Suprapubic skin (tissue), 3 donors: ENCODE results near the gene NCDN.
"Not testable (repeated sequence)": the region's sequence is repeated elsewhere in the genome, so short reads cannot be mapped to it uniquely, and the experiment has no call there.

Experiments
- EP300 ChIP-seq: sonication (generic); formaldehyde crosslinking; IDR thresholded peaks from one replicate; pipeline ENCODE4 v1.6.1; 2017; ENCODE audit warnings: antibody characterized with exemption
- POLR2A ChIP-seq, 2 donors: fragments of 450-650 bp; IDR thresholded peaks; one replicate each; pipeline ENCODE4 v1.6.1; 2017; ENCODE audit warnings: antibody characterized with exemption in 2 of 2, mild to moderate bottlenecking in 2 of 2, moderate library complexity in 2 of 2
- TF ChIP-seq, protein P1 (sequence below), 2 donors: fragments of 200-600 bp in 1 of 2; fragments of 450-650 bp in 1 of 2; sonication (generic) in 1 of 2; IDR thresholded peaks; one replicate each; pipeline ENCODE4 v1.5.1; 2016 to 2019; ENCODE audit warnings: antibody characterized with exemption in 2 of 2, mild to moderate bottlenecking in 1 of 2, moderate library complexity in 1 of 2

DNA sequence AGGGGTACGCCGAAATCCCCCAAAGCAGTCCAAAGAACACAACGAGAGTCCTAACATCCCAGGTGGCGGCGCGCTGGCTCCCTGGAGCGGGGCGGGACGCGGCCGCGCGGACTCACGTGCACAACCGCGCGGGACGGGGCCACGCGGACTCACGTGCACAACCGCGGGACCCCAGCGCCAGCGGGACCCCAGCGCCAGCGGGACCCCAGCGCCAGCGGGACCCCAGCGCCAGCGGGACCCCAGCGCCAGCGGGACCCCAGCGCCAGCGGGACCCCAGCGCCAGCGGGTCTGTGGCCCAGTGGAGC, 19.1 kb downstream of the NCDN start:
- TF ChIP-seq, protein P1, sequence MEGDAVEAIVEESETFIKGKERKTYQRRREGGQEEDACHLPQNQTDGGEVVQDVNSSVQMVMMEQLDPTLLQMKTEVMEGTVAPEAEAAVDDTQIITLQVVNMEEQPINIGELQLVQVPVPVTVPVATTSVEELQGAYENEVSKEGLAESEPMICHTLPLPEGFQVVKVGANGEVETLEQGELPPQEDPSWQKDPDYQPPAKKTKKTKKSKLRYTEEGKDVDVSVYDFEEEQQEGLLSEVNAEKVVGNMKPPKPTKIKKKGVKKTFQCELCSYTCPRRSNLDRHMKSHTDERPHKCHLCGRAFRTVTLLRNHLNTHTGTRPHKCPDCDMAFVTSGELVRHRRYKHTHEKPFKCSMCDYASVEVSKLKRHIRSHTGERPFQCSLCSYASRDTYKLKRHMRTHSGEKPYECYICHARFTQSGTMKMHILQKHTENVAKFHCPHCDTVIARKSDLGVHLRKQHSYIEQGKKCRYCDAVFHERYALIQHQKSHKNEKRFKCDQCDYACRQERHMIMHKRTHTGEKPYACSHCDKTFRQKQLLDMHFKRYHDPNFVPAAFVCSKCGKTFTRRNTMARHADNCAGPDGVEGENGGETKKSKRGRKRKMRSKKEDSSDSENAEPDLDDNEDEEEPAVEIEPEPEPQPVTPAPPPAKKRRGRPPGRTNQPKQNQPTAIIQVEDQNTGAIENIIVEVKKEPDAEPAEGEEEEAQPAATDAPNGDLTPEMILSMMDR (IDR thresholded peaks at IDR 0.05): not testable (repeated sequence)
- not testable (repeated sequence) for TF ChIP-seq POLR2A (IDR thresholded peaks at IDR 0.05); EP300
